HG03060 (cell line): Measurements from ENCODE around the gene TTC12.

ENCODE experiments used
- ATAC-seq: cut with Tn5 transposase; IDR thresholded peaks from one replicate; pipeline ENCODE4 v1.9.1; 2021; ENCODE audit warnings: low read depth, moderate number of reproducible peaks; ENCODE audit not compliant: unreplicated experiment

Gene TTC12

GRCh38 chr11:113398669-113399430 lies 84.5 kb downstream of the TTC12 start:
- ATAC-seq: no peak

- no peak for ATAC-seq
These were observed 86.3 kb downstream of the TTC12 start for GRCh38 chr11:113400631-113401230.

- ATAC-seq: no peak
These were observed 87.3 kb downstream of the TTC12 start for GRCh38 chr11:113401718-113402117.

- no peak for ATAC-seq
These were observed 90.6 kb downstream of the TTC12 start for GRCh38 chr11:113404859-113405430.

- ATAC-seq: no peak
These were observed 91.5 kb downstream of the TTC12 start for GRCh38 chr11:113405724-113406478.

GRCh38 chr11:113407163-113407562 lies 92.8 kb downstream of the TTC12 start:
- no peak for ATAC-seq

- no peak for ATAC-seq
These were observed 93.8 kb downstream of the TTC12 start for GRCh38 chr11:113408206-113408605.

GRCh38 chr11:113408887-113409286 lies 94.5 kb downstream of the TTC12 start:
- ATAC-seq: no peak

- no peak for ATAC-seq
These were observed 95.1 kb downstream of the TTC12 start for GRCh38 chr11:113409526-113409925.

GRCh38 chr11:113410414-113411135 lies 96.2 kb downstream of the TTC12 start:
- ATAC-seq: no peak

GRCh38 chr11:113411536-113411935 lies 97.2 kb downstream of the TTC12 start:
- no peak for ATAC-seq

GRCh38 chr11:113412675-113413074 lies 98.3 kb downstream of the TTC12 start:
- no peak for ATAC-seq

- no peak for ATAC-seq
These were observed 101.0 kb downstream of the TTC12 start for GRCh38 chr11:113415343-113415742.
